H1 (cell line): ENCODE results near the gene HAO1. TPM values are rescaled to one million over a fixed set of nuclear protein-coding genes. Genes with fewer than 3 reads are reported as not detected.

Experiments
- CTCF ChIA-PET: fragments of 300-600 bp; sonication (Branson Sonifier 250); formaldehyde crosslinking; loops from one replicate; lab custom pipeline; 2021; ENCODE audit not compliant: partially characterized antibody; lab: Charles Lee
- POLR2A ChIA-PET: fragments of 300-600 bp; sonication (Branson Sonifier 250); formaldehyde crosslinking; loops from one replicate; lab custom pipeline; 2021; ENCODE audit warnings: inconsistent platforms; ENCODE audit not compliant: partially characterized antibody; lab: Charles Lee
- DNase-seq, 2 experiments: peaks; one replicate each; pipeline versions ENCODE4 v3.0.0 to v3.0.0-alpha.2; 2010 to 2022; ENCODE audit warnings: low spot score in 2 of 2, low read depth in 1 of 2, mixed read lengths in 1 of 2
- FAIRE-seq: peaks from 2 replicates; lab custom pipeline; 2011; peaks lifted over from hg19 to GRCh38; lab: Jason Lieb, UNC
- H2AFZ ChIP-seq: 2 replicates; pipeline ENCODE4 v1.8.1; 2012; ENCODE audit warnings: low read length, inconsistent platforms
- H2AK5ac ChIP-seq: 2 replicates; pipeline ENCODE4 v1.6.1; 2013; ENCODE audit warnings: low read depth, low read length
- H2BK120ac ChIP-seq: replicated peaks from 2 replicates; pipeline ENCODE3; 2013; ENCODE audit warnings: low read depth, low read length, inconsistent platforms
- H2BK12ac ChIP-seq: 2 replicates; pipeline ENCODE4 v1.6.1; 2013; ENCODE audit warnings: low read depth, low read length
- H2BK15ac ChIP-seq: 2 replicates; pipeline ENCODE4 v1.6.1; 2013; ENCODE audit warnings: low read length
- H2BK20ac ChIP-seq: 2 replicates; pipeline ENCODE4 v1.6.1; 2013; ENCODE audit warnings: low read length
- H2BK5ac ChIP-seq: 2 replicates; pipeline ENCODE4 v1.6.1; 2013; ENCODE audit warnings: low read depth, low read length
- H3K14ac ChIP-seq: 2 replicates; pipeline ENCODE4 v1.6.1; 2013; ENCODE audit warnings: inconsistent platforms; ENCODE audit not compliant: insufficient read length
- H3K18ac ChIP-seq: 2 replicates; pipeline ENCODE4 v1.6.1; 2013; ENCODE audit warnings: low read length; ENCODE audit errors: extremely low read depth
- H3K23ac ChIP-seq: 2 replicates; pipeline ENCODE4 v1.6.1; 2013; ENCODE audit warnings: inconsistent platforms; ENCODE audit not compliant: insufficient read length
- H3K23me2 ChIP-seq: 2 replicates; pipeline ENCODE4 v1.6.1; 2013; ENCODE audit warnings: low read depth, low read length
- H3K27ac ChIP-seq: 2 replicates; pipeline ENCODE4 v1.6.1; 2011; ENCODE audit warnings: low read depth, low read length, inconsistent platforms
- H3K27me3 ChIP-seq, 4 experiments: replicated peaks in 1 of 4; 1 replicate in 1 of 4; 2 replicates in 3 of 4; pipeline versions ENCODE4 v1.6.1 to v1.8.1; 2011 to 2013; ENCODE audit warnings: low read length in 3 of 4, mild to moderate bottlenecking in 3 of 4, inconsistent platforms in 2 of 4, mixed read lengths in 2 of 4, moderate library complexity in 1 of 4; ENCODE audit not compliant: control insufficient read depth in 3 of 4, insufficient read depth in 3 of 4; ENCODE audit errors: extremely low read depth in 1 of 4
- H3K36me3 ChIP-seq, 4 experiments: 2 replicates each; pipeline versions ENCODE4 v1.6.1 to v1.8.1; 2011 to 2013; ENCODE audit warnings: mild to moderate bottlenecking in 4 of 4, low read length in 3 of 4, moderate library complexity in 2 of 4, control low read depth in 1 of 4, inconsistent platforms in 1 of 4; ENCODE audit not compliant: insufficient read depth in 4 of 4, control insufficient read depth in 2 of 4
- H3K4ac ChIP-seq: replicated peaks from 2 replicates; pipeline ENCODE3; 2013; ENCODE audit warnings: low read length, low read depth, mixed read lengths, inconsistent platforms; ENCODE audit not compliant: insufficient read length
- H3K4me1 ChIP-seq, 4 experiments: replicated peaks in 1 of 4; 1 replicate in 1 of 4; 2 replicates in 3 of 4; pipeline versions ENCODE4 v1.6.1 to v1.8.1; 2011 to 2013; ENCODE audit warnings: low read length in 3 of 4, inconsistent platforms in 2 of 4, mixed read lengths in 1 of 4; ENCODE audit not compliant: insufficient read depth in 4 of 4, control insufficient read depth in 3 of 4
- H3K4me2 ChIP-seq, 2 experiments: 2 replicates each; pipeline versions ENCODE4 v1.6.1 to v1.8.1; 2011 to 2013; ENCODE audit warnings: low read depth in 2 of 2, low read length in 2 of 2, control low read depth in 1 of 2, inconsistent platforms in 1 of 2, mild to moderate bottlenecking in 1 of 2; ENCODE audit not compliant: insufficient read depth in 1 of 2
- H3K4me3 ChIP-seq, 4 experiments: fragments of 200-600, 300-600 bp in 1 of 4; sonication (generic), shearing (Covaris generic), sonication (Bioruptor Twin) in 1 of 4; 2 replicates each; pipeline versions ENCODE4 v1.5.1 to v1.8.1; 2011 to 2016; ENCODE audit warnings: low read length in 4 of 4, low read depth in 3 of 4, control low read depth in 2 of 4, inconsistent platforms in 2 of 4, mild to moderate bottlenecking in 2 of 4, mixed read lengths in 1 of 4, moderate library complexity in 1 of 4; ENCODE audit not compliant: insufficient read depth in 2 of 4; ENCODE audit errors: extremely low read depth in 1 of 4
- H3K56ac ChIP-seq: replicated peaks from 2 replicates; pipeline ENCODE3; 2013; ENCODE audit warnings: low read depth, mild to moderate bottlenecking, mixed read lengths, low read length, inconsistent platforms; ENCODE audit not compliant: insufficient read length
- H3K79me1 ChIP-seq: 2 replicates; pipeline ENCODE4 v1.6.1; 2013; ENCODE audit warnings: low read depth, low read length, control low read depth
- H3K79me2 ChIP-seq, 2 experiments: 2 replicates each; pipeline versions ENCODE4 v1.6.1 to v1.8.1; 2012 to 2013; ENCODE audit warnings: low read length in 2 of 2, mild to moderate bottlenecking in 2 of 2, inconsistent platforms in 1 of 2; ENCODE audit not compliant: insufficient read depth in 2 of 2, control insufficient read depth in 1 of 2
- H3K9ac ChIP-seq, 4 experiments: replicated peaks in 1 of 4; 1 replicate in 1 of 4; 2 replicates in 3 of 4; pipeline versions ENCODE4 v1.6.1 to v1.8.1; 2011 to 2013; ENCODE audit warnings: low read depth in 3 of 4, low read length in 3 of 4, control low read depth in 2 of 4, mild to moderate bottlenecking in 2 of 4, moderate library complexity in 2 of 4, inconsistent platforms in 1 of 4; ENCODE audit errors: extremely low read depth in 1 of 4
- H3K9me3 ChIP-seq, 2 experiments: 2 replicates each; pipeline versions ENCODE4 v1.6.1 to v1.8.1; 2012 to 2013; ENCODE audit warnings: mild to moderate bottlenecking in 2 of 2, moderate library complexity in 2 of 2, control low read depth in 1 of 2, inconsistent platforms in 1 of 2, low read depth in 1 of 2, low read length in 1 of 2, mixed read lengths in 1 of 2; ENCODE audit not compliant: insufficient read depth in 2 of 2
- H4K20me1 ChIP-seq, 2 experiments: replicated peaks in 1 of 2; 2 replicates each; pipeline versions ENCODE3 to v1.8.1; 2011 to 2013; ENCODE audit warnings: inconsistent platforms in 2 of 2, low read length in 2 of 2, mild to moderate bottlenecking in 1 of 2; ENCODE audit not compliant: insufficient read depth in 2 of 2, control insufficient read depth in 1 of 2
- H4K5ac ChIP-seq: 2 replicates; pipeline ENCODE4 v1.6.1; 2013; ENCODE audit warnings: low read length, low read depth, mixed read lengths, inconsistent platforms; ENCODE audit not compliant: insufficient read length
- H4K8ac ChIP-seq: 2 replicates; pipeline ENCODE4 v1.8.0; 2013; ENCODE audit warnings: mild to moderate bottlenecking, moderate library complexity, low read length, inconsistent platforms; ENCODE audit not compliant: insufficient read depth; ENCODE audit errors: extremely low read depth
- H4K91ac ChIP-seq: replicated peaks from 2 replicates; pipeline ENCODE3; 2013; ENCODE audit warnings: low read length, mixed read lengths, inconsistent platforms; ENCODE audit not compliant: insufficient read length
- CEBPB ChIP-seq: IDR thresholded peaks from 2 replicates; pipeline ENCODE4 v1.6.1; 2012; ENCODE audit warnings: low read depth, low read length
- KDM5A ChIP-seq: fragments of 200-600 bp; IDR thresholded peaks from 2 replicates; pipeline ENCODE4 v1.7.1; 2012; ENCODE audit warnings: mild to moderate bottlenecking, low read length, inconsistent platforms, mixed read lengths
- MAFK ChIP-seq: IDR thresholded peaks from 2 replicates; pipeline ENCODE4 v1.6.1; 2012; ENCODE audit warnings: low read depth, mild to moderate bottlenecking, improper control_type of control experiment, low read length
- RFX5 ChIP-seq: IDR thresholded peaks from 2 replicates; pipeline ENCODE4 v1.6.1; 2011; ENCODE audit warnings: low read depth, low read length, improper control_type of control experiment, borderline replicate concordance
- SAP30 ChIP-seq: fragments of 300-600 bp; sonication (generic); IDR thresholded peaks from 2 replicates; pipeline ENCODE4 v1.7.1; 2012; ENCODE audit warnings: low read length, moderate library complexity, mild to moderate bottlenecking, inconsistent platforms; ENCODE audit not compliant: insufficient read depth, insufficient replicate concordance
- SP1 ChIP-seq: IDR thresholded peaks from 2 replicates; pipeline ENCODE4 v1.6.1; 2011; ENCODE audit warnings: low read depth, low read length
- SP2 ChIP-seq: IDR thresholded peaks from 2 replicates; pipeline ENCODE4 v1.6.1; 2012; ENCODE audit warnings: mild to moderate bottlenecking, low read length, inconsistent platforms
- SUZ12 ChIP-seq: fragments of 200-600 bp; sonication (generic); IDR thresholded peaks from 2 replicates; pipeline ENCODE4 v1.6.1; 2012; ENCODE audit warnings: mild to moderate bottlenecking, inconsistent platforms, low read length, moderate library complexity, mixed read lengths
- polyA plus RNA-seq, 7 experiments: library from polyadenylated mRNA; depleted of rRNA in 3 of 7; stranded (reverse) in 5 of 7; unstranded in 2 of 7; fragments of >200 nt in 5 of 7; fragments of 200-250 nt in 2 of 7; gene quantifications; 1 replicate in 5 of 7; 2 replicates in 1 of 7; 4 replicates in 1 of 7; pipeline versions ENCODE4 v1.2.1 to v1.2.3, GENCODE V29; 2011 to 2013; ENCODE audit warnings: missing spikeins in 2 of 7, mixed read lengths in 2 of 7
- total RNA-seq: library from RNA; stranded (reverse); fragmentation: NEBNext Ultra II Directional; extraction: Animal tissue kit (Norgen Biotek cat#: 25700); gene quantifications from 2 replicates; pipeline ENCODE4 v1.2.1, GENCODE V29; 2021

HAO1 gene
- total and polyA plus RNA-seq, 2 of the 8 experiments (the other 6 are each of a cell fraction or from before 2014, with no cell fraction given): not detected

DNA sequence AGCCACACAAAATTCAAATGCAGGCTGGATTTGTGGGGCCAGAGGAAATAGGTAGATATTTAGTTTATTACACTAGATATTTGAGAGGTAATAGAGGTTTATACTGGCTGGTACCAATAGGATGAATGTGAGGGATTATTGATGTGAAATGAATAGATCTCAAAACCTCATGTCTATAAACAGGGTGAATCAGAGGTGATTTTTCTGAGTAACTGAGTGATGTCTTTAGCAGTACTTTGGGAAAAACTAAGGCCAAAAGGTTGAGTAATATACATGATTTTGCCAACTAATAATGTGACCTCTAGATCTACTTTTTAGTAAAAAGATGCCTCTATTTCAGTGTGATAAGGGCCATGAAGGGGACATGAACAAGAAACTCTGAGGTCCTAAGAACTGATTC lies 86.8 kb downstream of the HAO1 start:
- H3K18ac ChIP-seq: no peak overlapping the region
- no peak overlapping the region for H2BK12ac ChIP-seq
- H3K4me3 ChIP-seq: no peak overlapping the region
- ChIA-PET CTCF (no interaction called here), POLR2A (no interaction called here)
- H3K79me1 ChIP-seq: no peaks in the 10 kb centered on the region
- no peak overlapping the region for H4K91ac ChIP-seq
- H3K36me3 ChIP-seq: no peaks in the 10 kb centered on the region
- no peak overlapping the region for H4K5ac ChIP-seq
- H4K8ac ChIP-seq: no peak overlapping the region
- H3K27me3 ChIP-seq: no peaks in the 10 kb centered on the region
- H2BK20ac ChIP-seq: no peak overlapping the region
- H3K56ac ChIP-seq: no peak overlapping the region
- H3K4me1 ChIP-seq: no peaks in the 10 kb centered on the region
- H2BK5ac ChIP-seq: no peak overlapping the region
- no peak overlapping the region for H2AFZ ChIP-seq
- H3K4ac ChIP-seq: no peak overlapping the region
- no peaks in the 10 kb centered on the region for H3K9me3 ChIP-seq
- H3K14ac ChIP-seq: no peak overlapping the region
- DNase-seq: no peak
- no peak overlapping the region for H3K27ac ChIP-seq
- H3K23ac ChIP-seq: no peak overlapping the region
- H4K20me1 ChIP-seq: no peaks in the 10 kb centered on the region
- H3K9ac ChIP-seq: no peak overlapping the region
- no peaks in the 10 kb centered on the region for H3K79me2 ChIP-seq
- no peak overlapping the region for H2BK15ac ChIP-seq
- no peak overlapping the region for H2AK5ac ChIP-seq
- no peak for TF ChIP-seq SP2
- TF ChIP-seq KDM5A: no peak
- no peak for TF ChIP-seq CEBPB
- no peak for TF ChIP-seq MAFK
- TF ChIP-seq RFX5: no peak
- no peak for TF ChIP-seq SP1
- TF ChIP-seq SAP30: no peak
- no peak for TF ChIP-seq SUZ12
- H2BK120ac ChIP-seq: no peak overlapping the region
- no peak overlapping the region for H3K4me2 ChIP-seq
- FAIRE-seq: no peak
- H3K23me2 ChIP-seq: no peaks in the 10 kb centered on the region; the same call in 1 of the 2 replicates
